CD4-positive, alpha-beta T cell treated with Interleukin-21 for 1 hour (primary cell): ENCODE data around the gene SLC41A1.

Source experiments
- DNase-seq: peaks from one replicate; pipeline ENCODE4 v3.0.0-alpha.2; 2020

SLC41A1 gene

DNA sequence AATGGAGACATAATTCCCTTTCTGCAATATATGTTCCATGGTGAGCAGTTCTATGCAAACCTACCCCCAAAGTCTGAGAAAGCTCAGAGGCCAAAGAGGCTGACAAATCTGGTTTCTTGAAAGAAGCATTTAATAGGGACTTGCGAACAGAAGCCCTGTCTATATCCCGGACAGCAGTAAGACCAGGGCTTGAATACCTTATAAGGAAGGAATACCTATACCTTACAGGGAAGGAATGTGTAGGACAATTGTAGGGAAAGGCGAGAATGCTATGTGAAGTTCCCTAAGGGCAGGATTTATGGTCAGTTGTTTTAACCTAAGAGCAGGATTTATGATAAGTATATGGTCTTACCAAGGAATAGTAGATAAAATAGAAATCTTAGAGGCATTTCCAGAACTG lies 5.0 kb upstream of the SLC41A1 start:
- no peak for DNase-seq

DNA sequence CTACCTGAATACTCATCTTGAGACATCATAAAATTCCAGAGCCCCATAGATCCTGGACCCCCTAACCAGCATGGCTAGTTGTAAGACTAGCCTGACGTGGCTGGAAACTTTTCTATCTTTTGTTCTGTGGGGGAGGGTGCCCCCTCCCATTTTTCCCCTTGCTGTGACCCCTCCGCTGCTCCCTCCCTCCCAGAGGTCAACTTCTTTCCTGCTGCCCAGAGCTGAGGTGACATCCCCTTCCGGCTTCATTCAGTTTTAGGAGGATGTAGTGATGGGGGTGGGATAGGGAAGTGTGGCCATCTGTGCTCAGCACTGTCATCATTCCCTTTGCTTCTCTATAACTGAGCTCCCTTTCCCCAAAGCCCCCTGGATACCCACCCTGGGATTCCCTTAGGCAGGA lies 4.4 kb upstream of the SLC41A1 start:
- DNase-seq, result no peak

DNA sequence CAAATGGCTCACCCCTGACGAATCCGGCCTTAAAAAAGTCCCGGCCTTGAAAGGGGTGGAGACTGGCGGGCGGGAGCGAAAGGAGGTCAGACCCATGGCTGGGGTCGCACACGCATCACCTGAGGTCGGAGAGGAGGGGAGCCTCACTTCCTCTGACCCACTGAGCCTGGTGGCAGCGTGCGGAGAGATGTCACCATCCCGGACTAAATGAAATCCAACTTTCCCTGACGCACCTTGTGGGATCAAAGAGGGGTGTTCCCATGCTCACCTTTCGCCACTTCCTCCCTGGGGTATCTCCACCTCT lies 709 bp upstream of the SLC41A1 start:
- DNase-seq, result peak; percentile 53

DNA sequence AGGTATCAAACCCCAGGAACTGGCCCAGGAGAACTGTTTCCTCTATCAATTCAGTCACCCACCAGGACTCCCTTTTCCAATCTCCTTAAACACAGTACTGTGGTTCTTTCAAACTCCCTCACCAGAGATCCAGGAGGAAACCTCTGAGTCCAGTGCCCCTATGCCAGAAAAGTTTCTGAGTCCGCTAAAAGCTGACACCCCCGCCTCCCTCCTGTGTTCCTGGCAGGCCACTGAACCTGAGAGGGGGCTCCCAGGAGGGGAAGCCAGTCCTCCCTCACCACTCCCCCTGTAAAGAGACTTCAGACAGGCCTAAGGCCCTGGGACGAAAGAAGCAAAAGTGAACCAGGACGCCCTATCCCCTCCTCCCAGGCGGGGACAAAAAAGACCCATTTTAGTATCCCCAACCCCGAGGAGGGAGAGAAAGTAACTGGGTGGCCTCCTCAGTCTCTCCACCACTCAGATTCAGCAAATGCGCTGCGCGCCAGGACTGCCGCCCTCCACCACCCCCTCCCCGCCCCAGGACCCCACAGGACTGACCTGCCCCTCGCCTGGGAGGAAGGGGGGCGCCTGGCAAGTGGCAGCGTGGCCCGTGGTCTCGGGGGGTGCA lies 624 bp downstream of the SLC41A1 start:
- DNase-seq, result no peak

DNA sequence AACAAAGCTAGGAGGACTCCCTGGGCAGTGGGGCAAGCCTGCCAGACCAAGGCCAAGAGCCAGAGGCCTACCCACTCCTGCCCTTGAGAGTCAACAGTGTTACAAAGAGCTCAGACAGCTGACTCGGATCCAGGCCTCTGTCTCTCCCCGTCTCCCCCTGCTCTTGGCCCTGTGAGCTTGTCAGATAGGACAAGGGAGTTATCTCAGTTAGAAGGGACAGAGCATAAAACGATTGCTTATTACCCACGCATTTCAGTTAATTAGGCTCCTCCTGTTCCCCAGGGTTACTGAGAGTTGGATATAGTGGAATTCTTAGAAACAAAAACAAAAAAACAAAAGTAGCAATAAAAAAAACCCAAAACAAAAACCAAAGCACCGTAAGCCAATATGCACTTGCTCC lies 1.3 kb downstream of the SLC41A1 start:
- no peak for DNase-seq

DNA sequence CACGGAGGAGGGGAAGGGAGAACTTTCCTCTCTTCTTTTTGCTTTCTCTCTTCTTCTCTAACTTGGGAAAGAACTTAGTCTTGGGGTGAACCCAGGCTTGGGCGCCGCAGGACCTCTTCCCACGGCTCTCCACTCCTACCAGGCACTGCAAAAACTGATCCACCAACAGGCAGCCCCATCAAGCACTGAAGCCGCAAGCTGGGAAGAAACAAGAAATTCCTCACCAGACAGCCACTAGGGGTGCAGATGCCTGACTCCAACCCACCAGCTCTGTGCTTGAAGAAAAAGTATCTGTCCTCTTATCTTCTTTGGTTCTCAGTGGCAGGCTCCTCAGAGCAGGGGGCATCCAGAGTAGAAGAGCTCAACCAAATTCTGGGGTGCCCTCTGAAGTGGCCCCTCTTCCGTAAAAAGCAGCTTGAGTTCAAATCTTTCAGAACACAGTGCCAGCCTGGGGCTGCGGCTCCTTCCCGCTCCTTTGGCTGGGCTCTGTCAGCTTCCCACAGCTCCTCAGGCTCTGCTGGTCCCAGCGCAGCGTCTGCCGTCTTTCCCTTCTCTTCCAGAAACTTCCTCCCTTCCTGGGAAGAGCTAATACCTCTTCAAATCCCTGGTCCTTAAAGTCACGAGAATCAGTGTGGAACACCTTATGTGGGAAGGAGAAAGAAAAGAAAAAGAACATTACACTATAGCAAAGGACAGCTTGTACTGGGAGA lies 2.4 kb downstream of the SLC41A1 start:
- DNase-seq, result peak; percentile 20

DNA sequence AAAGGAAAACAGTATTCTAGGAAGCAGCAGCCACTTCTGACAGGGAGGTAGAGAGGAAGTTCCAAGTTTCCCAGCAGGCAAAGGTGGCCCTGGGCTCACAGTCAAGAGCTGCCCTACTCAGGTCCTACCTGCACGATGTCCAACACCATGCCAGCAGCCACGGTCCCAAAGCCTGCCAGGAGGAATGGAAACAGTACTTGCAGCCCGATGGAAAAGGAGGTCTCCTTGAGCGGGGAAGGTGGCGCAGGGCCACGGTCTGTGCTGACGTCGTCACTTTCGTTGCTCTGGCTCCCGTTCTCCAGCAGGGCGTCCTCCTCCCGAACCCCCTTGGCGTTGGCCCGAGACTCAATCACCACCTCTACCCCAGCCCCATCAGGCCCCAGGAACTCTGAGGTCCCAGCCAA lies 3.1 kb downstream of the SLC41A1 start:
- no peak for DNase-seq

DNA sequence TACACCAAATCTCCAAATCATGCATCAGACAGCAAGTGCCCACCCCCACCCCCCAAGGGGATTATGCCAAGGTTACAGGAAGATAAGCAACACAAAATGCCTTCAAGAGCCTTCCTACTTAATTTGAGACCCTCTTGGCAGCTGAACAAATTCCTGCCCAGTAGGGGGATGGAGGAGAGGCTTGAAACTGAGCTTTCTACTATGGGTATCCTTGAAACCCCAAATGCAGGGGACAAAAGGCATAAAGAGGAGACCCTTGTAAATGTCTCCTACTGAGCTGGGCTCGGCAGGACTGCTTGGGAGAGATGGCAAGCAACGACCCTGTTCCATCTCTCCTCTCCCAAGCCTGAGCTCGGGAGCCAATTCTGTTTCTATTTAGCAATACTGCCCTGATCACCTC lies 3.5 kb downstream of the SLC41A1 start:
- no peak for DNase-seq

DNA sequence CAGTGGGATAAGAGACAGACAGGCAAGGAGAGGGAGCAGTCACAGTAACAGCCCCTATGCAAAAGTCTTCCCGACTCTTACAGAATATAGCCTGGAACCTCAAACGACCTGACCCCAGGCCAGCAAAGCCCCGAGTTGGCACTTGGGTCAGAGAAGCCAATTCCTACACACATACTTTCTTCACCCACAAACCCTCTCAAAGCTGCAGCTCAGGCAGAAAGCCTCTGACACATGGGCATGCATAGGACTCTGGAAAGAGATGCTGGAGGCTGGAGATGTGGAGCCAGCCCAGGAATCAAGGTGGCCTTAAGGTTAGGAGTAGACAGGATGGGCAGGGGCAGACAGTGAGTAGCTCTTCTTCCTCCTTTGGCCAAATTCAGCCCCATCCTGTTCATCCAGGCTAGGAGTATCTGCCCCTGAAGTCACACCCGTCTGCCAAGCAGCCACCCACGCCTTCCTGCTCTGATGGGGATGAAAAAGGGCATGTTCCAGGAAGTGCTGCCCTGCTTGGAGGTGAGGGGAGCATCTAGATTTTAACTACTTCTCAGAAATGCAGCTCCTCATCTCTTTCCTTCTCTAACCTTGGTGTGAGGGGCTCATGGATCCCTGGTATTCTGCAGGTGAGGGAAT lies 7.8 kb downstream of the SLC41A1 start:
- no peak for DNase-seq

DNA sequence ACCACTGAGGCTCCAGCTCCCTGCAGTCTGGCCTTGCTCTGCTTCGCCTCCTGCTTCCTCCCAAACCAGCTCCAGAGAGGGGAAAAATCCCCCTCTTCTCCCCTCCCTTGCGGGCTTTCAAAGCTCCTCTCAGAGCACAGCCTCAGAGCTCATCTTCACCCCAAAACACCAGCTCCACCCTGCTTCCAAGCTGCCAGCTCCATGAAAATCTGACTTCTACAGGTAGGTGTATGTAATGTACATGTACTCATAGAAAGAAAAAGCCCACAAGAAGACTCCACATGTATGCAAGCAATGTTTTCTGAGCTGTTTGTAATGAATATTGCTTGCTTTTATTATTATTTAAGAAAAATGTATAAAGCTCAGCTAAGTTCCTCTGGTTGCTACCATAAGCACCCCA lies 8.4 kb downstream of the SLC41A1 start:
- DNase-seq, result no peak

DNA sequence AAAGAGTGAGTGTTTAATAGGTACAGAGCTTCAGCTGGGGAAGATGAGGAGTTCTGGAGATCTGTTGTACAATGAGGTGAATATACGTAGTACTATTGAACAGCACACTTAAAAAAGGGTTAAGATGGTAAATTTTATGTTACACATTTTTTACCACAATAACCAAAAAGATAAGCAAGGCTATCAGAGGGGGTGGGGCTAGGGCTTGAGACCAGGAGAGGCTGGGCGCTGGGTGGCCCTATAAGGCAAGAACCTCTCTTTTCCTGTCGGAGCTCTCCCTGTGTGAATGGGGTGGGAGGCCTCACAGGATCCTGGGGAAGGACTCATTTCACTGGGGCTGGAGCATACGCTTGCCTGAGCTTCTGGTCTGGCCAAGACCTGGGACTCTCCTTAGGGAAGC lies 9.0 kb downstream of the SLC41A1 start:
- DNase-seq, result no peak

DNA sequence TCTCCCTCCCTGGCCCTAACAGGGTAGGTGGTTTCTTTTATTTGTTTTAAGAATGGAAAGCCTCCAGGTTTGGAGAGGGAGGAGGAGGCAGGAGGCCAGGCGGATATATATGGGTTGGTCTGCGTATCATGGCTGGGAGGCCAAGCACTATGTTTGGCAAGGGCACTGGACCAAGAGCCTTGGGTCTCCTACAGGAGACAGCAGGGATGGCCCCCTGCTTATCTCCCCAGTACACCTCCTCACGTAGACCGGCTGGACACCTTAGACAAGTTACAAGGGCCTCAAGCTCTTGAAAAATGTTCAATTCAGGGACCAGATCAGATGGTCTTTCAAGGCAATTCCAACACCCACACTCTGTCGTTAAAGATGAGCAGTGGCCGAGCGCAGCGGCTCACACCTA lies 10.9 kb downstream of the SLC41A1 start:
- DNase-seq, result no peak

DNA sequence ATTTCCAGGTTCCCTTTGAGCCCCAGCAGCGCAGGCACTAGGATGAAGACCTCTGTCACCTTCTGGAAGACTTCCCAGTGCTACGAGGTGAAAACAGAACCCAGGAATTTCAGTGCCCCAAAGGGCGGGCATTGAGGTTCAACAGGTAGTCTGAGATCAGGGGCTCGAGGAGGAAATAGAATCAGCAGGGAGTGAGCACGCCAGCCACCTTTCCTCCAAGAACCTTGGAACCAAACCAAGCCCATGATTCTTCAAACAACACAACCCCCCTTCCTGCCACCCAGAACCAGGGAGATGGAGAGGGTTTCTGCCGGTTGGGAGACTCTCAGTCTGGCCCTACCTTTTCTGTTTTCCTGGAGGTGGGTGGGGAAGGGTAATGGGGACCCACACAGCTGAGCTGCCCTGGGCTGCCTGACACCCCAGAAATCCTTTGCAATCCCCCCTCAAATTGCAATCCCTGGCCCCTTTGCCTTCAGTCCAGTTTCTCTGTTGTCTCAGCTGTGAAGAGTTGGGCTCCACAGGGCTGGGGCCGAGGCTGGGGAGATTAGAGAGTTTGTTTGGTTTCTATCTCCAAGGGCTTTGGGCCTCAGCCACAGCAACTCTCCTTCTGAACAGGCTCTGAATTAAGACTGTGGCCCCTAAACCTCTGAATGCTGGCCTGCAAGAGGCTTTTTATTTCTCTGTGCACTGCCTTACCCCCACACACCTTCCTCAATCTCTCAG lies 11.9 kb downstream of the SLC41A1 start:
- no peak for DNase-seq

DNA sequence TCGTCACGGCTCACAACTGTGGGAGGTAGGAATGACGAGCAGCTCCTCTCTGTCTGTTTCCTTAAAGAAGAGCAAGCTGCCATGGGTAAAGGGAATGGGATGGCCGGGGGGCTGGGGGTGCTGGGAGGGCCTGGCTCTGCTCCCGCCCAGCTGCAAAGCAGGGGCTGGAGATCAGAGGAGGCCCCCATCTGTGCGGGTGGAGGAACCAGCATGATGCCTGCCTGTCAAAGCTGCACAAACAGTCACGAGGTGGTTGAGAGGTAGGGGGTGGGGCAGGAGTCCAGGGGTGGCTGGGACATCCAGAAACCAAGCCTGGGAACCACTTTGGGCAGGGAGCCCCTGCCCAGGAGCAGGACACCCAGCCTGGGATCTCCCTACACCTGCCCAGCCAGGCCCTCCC lies 12.6 kb downstream of the SLC41A1 start:
- DNase-seq, result no peak

DNA sequence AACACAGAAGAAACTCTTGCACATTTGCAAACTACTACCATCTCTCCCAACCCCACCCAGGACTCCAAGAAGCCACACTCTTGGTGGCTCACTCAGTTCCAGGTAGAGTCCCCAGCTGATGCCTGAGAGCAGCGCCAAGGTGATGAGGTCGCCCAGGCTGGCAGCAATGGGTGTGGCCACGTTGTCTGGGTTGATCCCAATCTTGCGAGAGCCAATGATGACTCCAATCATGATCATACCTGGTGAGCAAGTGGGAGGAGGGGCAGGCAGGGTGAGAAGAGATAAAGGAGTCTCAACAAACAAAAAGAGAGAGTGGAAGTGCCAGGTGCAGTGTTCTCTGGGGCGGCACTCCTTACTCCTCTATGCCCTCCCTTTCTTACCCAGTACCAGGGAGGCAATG lies 14.4 kb downstream of the SLC41A1 start:
- no peak for DNase-seq

DNA sequence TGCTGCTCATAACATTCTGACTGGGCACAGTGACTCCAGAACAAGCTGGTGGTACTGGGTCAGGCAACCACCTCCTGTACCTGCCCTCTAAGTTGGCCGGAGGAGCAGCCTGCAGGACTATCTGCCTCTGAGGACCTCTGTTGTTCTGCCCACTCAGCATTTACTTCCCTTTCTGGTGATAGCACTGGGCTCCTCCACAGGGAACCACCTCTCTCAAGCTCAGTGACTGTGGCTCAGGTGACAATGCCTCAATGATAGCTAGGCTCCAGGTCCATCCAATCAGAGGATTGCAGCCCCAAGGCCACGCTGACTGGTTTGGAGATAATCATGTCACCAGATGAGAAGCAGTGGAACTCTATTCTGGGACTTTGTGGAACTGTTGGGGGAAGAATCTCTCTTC lies 15.8 kb downstream of the SLC41A1 start:
- no peak for DNase-seq

DNA sequence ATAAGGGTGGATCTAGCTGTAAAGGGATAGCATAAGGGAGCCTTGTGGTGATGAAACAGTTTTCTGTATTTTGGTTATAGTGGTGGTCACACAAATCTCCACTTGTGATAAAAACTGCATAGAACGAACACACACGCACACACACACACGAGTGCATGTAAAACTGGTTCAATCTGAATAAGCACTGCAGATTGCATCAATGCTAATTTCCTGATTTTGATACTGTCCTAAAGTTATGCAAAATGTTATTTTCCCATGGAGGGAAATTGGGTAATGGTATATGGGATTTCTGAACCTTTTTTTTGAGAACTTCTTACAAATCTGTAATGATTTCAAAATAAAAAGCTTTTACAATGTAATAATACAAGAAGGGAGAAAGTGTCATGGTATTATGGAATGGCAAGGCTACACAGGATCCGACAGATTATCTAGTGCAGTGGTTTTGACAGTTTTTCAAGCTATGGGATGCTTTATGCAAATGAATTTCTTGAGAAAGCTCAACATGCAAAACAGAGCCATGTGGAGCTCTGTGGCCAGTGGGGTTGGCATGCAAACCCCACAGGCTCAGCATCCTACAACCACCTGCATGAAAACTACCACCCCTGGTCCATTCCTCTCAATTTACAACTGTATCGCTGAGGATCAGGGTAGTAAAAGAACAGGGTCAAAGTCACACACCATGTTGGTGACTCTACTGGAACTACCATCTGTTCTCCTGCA lies 18.8 kb downstream of the SLC41A1 start:
- no peak for DNase-seq

DNA sequence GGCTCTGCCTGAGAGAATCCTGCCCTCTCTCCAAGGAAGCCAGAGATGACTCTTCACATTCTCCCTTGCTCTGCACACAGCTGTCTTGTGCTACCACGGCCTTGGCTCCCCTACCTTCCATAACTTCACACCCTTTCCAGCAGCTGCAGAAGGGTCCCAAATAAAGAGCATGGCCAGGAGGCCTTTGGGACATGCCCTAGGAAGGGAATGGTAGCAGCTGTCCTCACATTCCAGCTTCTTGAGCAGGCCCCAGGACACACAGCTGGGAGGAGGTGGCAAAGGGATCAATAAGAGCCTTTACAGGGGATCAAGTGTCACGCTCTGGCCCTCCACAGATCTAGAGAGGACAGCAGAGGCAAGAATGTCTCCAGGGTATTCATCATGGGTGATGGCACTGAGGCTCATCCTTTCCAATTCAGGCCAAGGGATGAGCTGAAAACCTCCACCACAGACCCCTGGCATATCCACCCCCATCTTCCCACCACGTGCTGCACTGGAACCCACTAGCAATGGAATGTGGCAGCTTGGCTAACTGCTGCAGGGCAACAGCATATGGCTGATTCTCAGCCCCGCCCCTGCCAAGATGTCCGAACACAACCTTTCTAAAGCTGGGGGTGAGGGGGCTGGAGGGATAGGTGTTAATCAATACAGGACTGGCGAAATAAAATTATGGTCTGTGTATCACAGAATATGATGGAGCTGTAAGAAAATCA lies 19.9 kb downstream of the SLC41A1 start:
- DNase-seq, result no peak

DNA sequence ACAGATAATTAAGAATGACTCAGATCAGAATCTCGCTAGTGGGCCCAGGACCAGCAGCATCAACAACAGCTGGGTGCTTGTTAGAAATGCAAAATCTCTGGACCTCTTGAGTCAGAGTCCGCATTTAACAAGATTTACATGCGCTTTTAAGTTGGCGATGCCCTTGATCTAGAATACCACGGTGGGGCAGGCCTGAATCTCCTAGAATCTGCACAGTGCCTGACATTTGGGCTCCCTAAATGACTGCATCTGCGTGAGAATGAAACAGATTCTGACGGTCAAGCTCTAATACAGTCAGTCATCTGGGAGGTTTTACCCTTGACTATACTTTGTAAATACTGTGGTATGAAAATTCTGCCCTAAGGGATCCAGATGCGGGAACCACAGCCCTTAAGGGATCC lies 20.5 kb downstream of the SLC41A1 start:
- no peak for DNase-seq

DNA sequence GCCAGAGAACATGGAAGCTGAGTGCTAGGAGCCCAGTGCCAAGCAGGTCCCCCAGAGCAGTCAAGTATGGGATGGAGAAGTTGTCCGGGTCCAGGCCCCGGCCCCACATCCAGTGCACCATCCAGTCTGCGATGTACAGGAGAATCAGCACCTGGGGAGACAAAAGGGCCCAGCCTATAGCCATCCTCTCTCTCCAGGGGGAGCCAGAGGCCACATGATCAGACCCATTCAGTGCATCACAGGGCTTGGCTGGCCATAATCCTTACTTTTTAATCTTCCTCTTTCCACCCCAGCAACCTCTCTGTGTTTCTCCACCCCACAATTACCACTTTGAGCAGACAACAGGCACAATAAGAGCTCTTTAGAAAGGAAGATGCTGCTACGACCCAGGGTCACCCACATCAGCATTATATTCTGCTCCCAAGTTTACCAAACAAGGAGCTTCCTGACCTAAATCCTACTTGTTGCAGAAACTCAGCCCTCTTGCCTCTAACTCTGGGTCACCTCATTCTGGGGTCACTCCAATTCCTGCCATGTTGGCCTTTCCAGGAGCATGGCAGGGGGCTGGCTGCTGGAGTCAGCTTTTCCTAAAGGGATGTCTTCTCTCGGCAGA lies 21.3 kb downstream of the SLC41A1 start:
- DNase-seq, result peak; percentile 70

DNA sequence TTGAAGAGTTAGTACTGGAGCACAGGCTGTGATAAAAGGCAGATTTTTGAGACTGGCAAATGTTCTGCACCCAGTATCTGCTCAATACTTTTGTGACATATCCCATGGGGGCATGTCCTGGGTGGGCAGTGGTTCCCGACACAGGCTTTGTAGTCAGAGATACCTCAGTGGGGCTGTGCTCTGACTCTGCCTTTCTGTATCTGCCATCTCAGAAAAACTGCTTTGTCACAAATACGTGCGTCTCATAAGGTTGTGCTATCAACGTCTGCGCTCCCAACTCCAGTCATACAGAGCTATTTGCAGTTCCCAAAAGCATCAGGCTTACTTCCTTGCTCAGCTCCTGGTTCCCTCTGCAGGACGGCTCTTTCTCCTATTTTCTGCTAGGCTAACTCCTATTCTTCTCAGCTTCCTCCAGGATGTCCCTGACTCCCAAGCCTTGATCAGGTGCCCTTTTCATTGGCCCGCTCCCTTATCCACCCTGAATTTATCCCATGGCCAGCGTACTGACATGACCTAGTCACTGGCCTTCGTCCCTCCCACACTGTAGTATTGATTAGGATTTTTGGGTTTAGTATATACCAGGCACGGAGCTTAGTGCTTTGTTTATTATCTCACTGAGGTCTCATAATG lies 25.6 kb downstream of the SLC41A1 start:
- DNase-seq, result no peak

DNA sequence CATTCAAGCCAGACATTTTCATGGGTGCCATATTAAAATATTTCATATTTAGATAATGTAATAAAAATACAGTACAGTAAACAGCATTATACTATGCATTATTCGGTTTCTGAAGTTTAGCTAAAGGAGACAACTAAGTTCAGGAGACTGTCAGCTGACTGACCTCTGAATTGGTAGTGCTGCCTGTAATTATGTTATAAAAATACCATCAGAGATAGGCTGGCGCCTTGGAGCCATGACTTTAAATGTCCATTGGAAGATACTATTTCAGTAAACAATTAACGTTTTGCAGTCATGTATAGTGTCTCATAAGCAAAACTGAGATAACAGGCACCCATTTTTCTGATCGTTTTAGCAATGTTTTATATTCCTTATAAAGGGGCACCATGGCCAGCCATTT lies 26.4 kb downstream of the SLC41A1 start:
- no peak for DNase-seq
